Right hindlimb (tissue), 1 donor: ENCODE measurements around the gene SSBP1.
"Not testable (repeated sequence)": the region's sequence is repeated elsewhere in the genome, so short reads cannot be mapped to it uniquely, and the experiment has no call there.

Source experiments
- DNase-seq: peaks from one replicate; pipeline ENCODE4 v3.0.0-alpha.2; 2018

Gene SSBP1

GRCh38 chr7:141709749-141710148 is 28.4 kb upstream of the SSBP1 start:
- no peak for DNase-seq

DNA sequence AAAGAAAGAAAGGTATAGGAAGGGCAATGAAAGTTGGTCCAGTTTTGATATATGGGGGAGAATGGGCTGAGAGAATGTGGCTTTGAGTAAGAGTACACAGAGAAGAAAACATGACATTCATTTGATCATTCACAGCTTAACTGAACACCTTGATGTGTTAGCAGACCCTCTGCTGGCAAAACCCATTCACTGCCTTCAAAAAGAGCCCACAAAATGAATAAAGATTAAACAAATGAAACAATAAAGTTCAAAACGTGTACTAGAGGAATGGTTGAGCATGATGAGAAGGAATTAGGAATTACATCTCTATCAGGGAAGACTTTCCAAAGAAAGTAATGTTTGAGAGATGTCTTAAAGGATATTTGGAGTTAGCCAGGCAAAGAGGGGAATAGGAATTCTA is 27.9 kb upstream of the SSBP1 start:
- no peak for DNase-seq

DNA sequence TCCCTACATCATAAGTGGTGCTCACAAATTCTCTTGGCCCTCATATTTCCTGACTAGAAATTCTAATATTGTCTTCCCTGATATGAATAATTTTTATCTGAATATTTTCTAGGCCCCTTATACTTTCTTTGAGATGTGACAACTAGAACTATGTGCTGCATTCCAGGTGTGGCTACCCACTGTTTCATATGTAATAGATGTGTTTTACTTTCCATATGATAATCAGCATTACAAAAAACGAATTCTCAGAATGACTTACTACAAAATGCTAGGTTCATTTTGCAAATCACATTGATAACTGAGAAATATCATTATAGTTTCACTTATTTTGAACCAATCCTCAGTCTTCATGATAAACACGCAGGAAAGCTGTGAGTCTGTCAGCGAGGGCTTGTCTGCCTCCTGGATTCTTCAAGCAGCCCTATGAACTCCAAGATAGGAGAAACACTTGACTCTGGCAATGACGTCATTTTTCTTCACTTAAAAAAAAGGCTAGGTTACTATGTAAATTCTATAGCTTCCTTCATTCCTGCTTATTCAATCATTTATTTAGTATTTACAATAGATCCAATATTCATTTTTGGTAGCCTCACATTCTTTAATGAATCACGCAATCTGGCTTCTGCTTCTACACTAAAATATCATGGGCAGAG is 25.4 kb upstream of the SSBP1 start:
- DNase-seq, result no peak

- DNase-seq, result no peak
Observed at GRCh38 chr7:141713890-141714289, 24.3 kb upstream of the SSBP1 start.

GRCh38 chr7:141714571-141714970 is 23.6 kb upstream of the SSBP1 start:
- DNase-seq, result no peak

- DNase-seq, result no peak
Observed at GRCh38 chr7:141715018-141715417, 23.1 kb upstream of the SSBP1 start.

DNA sequence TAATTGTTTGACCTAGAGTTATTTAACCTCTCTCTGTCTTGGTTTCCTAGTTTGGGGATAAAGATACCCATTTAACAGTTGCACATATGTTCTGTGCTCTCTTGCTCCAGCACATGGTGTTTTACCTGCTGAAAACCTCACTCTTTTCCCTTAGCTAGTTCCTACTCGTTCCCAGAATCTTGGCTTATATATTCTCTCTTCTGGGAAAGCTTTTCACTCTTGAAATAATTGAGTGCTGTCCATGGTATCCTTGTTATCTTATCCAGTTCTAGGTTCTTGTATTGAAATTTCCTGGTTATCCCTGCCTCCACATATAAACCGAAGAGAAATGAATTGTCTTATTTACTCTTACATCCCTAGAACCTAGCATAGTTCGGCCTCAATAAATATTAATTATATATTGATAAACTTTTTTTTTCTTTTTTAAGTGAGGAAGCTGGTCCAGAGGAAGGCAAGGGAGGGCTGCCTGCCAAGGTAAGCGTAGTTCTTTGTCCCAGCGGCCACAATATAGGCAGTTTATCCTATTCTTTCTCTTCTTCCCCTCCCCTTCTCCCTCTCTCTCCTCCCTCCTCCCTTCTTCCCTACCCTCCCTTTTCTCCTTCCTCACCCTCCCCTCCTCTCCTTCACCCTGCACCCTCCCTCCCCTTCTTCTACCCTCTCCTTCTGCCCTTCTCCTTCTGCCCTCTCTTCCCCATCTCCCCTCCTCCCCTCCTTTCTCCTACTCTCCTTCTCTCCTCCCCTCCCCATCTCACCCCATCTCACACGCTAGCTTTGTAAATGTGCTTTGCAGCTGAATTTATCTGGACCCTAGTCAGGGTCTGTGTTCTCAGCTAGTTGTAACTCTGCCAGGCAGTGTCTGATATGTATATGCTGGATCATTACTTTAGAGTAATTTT is 22.1 kb upstream of the SSBP1 start:
- no peak for DNase-seq

DNA sequence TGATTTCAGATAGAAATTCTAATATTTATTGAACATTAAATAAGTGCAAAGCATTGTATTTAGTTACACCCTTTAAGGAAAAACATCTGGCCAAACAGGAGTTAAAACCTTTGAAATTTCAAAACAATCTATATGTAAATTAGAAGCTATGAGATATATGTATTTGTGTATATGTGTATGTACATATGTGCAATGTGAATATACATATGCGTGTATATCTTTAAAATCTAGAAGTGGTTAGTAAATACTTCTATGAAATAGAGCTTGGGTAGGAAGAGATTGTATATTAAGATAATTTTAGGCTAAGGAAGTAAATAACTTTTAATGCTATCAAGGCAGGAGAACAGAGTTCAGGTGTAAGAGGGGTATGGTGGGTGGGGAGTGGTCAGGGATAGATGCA is 20.7 kb upstream of the SSBP1 start:
- DNase-seq, result no peak

GRCh38 chr7:141722529-141722928 is 15.6 kb upstream of the SSBP1 start:
- no peak for DNase-seq

GRCh38 chr7:141729020-141729419 is 9.1 kb upstream of the SSBP1 start:
- DNase-seq, result no peak

- no peak for DNase-seq
Observed at GRCh38 chr7:141731476-141732149, 6.5 kb upstream of the SSBP1 start.

GRCh38 chr7:141737118-141737835 is 881 bp upstream of the SSBP1 start:
- no peak for DNase-seq

- no peak for DNase-seq
Observed at GRCh38 chr7:141738592-141739013, 445 bp downstream of the SSBP1 start.

GRCh38 chr7:141739250-141739649 is 1.1 kb downstream of the SSBP1 start:
- no peak for DNase-seq

DNA sequence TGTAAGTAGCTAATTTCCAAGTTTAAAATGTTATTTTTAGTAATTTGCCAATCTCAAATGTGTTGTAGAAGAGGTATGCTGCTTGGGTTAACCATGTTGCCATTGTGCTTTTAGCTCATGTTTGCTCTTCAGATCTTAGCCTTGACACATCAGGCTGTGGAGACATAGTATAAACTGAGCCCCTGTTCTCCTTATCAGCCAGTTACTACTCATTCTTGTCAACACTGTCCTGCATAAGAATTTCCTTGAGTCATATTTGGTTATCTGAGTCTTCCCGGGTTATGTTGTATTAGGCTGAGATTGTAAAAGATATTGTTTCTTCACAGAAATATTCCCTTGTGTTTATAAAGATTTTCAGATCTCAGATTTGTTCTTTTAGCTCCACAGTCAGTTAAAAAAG is 4.1 kb downstream of the SSBP1 start:
- no peak for DNase-seq

DNA sequence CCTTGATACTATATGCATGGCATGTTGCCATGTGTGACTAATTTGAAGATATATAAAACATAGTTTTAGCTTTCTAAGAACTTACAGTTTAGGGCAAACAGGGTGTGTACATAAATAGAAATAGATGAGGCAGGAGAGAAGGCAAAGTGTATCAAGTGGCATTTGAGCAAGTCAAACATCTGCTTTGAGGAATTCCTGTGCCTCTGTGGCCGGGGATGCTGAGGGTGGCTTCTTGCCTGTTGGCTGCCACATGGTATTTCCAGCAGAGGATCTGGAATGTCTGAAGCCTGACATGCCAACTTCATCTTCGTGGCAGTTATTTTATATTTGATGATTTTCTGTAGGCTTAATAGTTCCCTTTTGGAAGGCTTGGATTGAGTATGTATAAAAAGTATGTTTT is 6.0 kb downstream of the SSBP1 start:
- DNase-seq, result no peak

- no peak for DNase-seq
Observed at GRCh38 chr7:141748396-141748795, 10.2 kb downstream of the SSBP1 start.

DNA sequence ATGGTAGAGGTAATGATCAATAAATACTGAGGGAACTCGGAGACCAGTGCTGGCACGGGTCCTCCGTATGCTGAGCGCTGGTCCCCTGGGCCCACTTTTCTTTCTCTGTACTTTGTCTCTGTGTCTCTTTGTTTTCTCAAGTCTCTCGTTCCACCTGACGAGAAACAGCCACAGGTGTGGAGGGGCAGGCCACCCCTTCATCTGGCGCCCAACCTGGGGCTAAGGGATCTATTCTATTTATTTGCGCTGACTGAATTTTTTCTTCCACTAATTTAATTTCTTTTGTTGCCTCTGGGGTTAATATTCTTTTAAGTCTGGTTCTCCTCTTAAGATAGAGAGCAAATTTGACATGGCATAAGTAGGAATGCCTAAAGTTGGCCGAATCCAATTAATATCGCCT is 13.7 kb downstream of the SSBP1 start:
- DNase-seq, result not testable (repeated sequence)

- DNase-seq, result no peak
Observed at GRCh38 chr7:141752634-141753033, 14.5 kb downstream of the SSBP1 start.

DNA sequence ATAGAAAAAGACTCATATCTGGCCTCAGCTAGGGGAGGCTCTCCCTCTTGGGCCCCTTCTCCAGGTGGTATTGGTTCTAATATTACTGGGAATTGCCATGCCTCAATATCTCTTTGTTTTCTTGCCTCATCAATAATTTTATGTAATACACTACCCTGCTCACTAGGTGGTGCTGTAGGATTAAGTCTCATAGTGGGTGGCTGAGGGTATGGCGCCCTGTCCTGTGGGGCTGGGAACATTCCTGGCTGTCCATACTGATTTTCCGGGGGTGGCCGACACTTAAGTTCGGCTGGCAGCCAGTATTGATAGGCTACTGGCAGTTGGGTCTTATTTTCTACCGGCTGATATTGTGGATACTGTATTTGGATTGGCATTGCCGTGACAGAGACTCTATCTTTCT is 16.8 kb downstream of the SSBP1 start:
- DNase-seq, result no peak

DNA sequence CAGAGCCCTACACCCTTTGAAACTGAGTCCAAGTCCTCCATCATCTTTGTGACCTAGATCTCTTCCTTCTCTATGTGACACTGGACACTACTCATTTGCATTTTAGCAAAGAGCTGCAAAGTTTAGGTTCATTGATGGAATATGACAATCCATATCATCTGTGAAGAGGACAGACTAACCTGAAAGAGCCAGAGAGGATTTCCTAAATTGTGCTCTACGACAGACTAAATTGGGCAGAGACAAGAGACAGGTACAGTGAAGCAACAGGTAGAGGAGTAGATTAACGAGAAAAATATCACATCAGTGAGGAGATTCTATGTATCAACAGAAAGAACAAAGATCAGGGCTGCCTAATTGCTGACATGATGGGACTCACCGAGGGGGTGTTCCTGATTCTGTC is 25.6 kb downstream of the SSBP1 start, which contains the start of gene TAS2R3:
Gene TAS2R3 (plus strand): TSS at position 301 of the 400 bp plus-strand sequence. CDS start 62 bp downstream, at position 363.
- DNase-seq, result no peak

- DNase-seq, result not testable (repeated sequence)
Observed at GRCh38 chr7:141770083-141770583, 32.0 kb downstream of the SSBP1 start.

- no peak for DNase-seq
Observed at GRCh38 chr7:141776374-141776773, 38.2 kb downstream of the SSBP1 start, which contains the start of gene TAS2R4. TSS of gene TAS2R4 (plus strand) at chr7:141776674. CDS start at chr7:141778489, 1,815 bp downstream.
